Measurements from ENCODE around the gene SCNN1B.
"Not testable (repeated sequence)": the region's sequence is repeated elsewhere in the genome, so short reads cannot be mapped to it uniquely, and the experiment has no call there.

Gene SCNN1B

GRCh38 chr16:23355106-23355670, 53.1 kb downstream of the SCNN1B start:
- no peak for DNase-seq (ENCODE audit: low read depth)

GRCh38 chr16:23356941-23357340, 54.8 kb downstream of the SCNN1B start:
- no peak for DNase-seq (ENCODE audit: low read depth)

- DNase-seq (ENCODE audit: low read depth): no peak
These were observed 55.7 kb downstream of the SCNN1B start for GRCh38 chr16:23357761-23358290.

- DNase-seq (ENCODE audit: low read depth): no peak
These were observed 57.1 kb downstream of the SCNN1B start for GRCh38 chr16:23359092-23359760.

- DNase-seq (ENCODE audit: low read depth): no peak
These were observed 60.6 kb downstream of the SCNN1B start for GRCh38 chr16:23362460-23363317.

GRCh38 chr16:23365602-23366240, 63.6 kb downstream of the SCNN1B start:
- DNase-seq (ENCODE audit: low read depth): no peak

- not testable (repeated sequence) for DNase-seq (ENCODE audit: low read depth)
These were observed 64.2 kb downstream of the SCNN1B start for GRCh38 chr16:23366341-23366740.

- no peak for DNase-seq (ENCODE audit: low read depth)
These were observed 65.5 kb downstream of the SCNN1B start for GRCh38 chr16:23367564-23367963.

GRCh38 chr16:23367988-23368387, 65.9 kb downstream of the SCNN1B start:
- no peak for DNase-seq (ENCODE audit: low read depth)

- no peak for DNase-seq (ENCODE audit: low read depth)
These were observed 66.4 kb downstream of the SCNN1B start for GRCh38 chr16:23368469-23368868.

- DNase-seq (ENCODE audit: low read depth): no peak
These were observed 67.3 kb downstream of the SCNN1B start for GRCh38 chr16:23369416-23369815.

- DNase-seq (ENCODE audit: low read depth): no peak
These were observed 69.3 kb downstream of the SCNN1B start for GRCh38 chr16:23371368-23371767.

- DNase-seq (ENCODE audit: low read depth): no peak
These were observed 71.5 kb downstream of the SCNN1B start for GRCh38 chr16:23373436-23374219.

- DNase-seq (ENCODE audit: low read depth): no peak
These were observed 72.8 kb downstream of the SCNN1B start for GRCh38 chr16:23374721-23375510.

GRCh38 chr16:23375643-23376042, 73.5 kb downstream of the SCNN1B start:
- DNase-seq (ENCODE audit: low read depth): no peak

GRCh38 chr16:23377071-23377931, 75.2 kb downstream of the SCNN1B start:
- no peak for DNase-seq (ENCODE audit: low read depth)

- DNase-seq (ENCODE audit: low read depth): no peak
These were observed 76.2 kb downstream of the SCNN1B start for GRCh38 chr16:23378256-23378655.

GRCh38 chr16:23378921-23379320, 76.8 kb downstream of the SCNN1B start:
- no peak for DNase-seq (ENCODE audit: low read depth)

- no peak for DNase-seq (ENCODE audit: low read depth)
These were observed 77.6 kb downstream of the SCNN1B start for GRCh38 chr16:23379707-23380106.

- no peak for DNase-seq (ENCODE audit: low read depth)
These were observed 78.4 kb downstream of the SCNN1B start for GRCh38 chr16:23380501-23380951.
